ENCODE data around the gene SLC7A8.

SLC7A8 gene

DNA sequence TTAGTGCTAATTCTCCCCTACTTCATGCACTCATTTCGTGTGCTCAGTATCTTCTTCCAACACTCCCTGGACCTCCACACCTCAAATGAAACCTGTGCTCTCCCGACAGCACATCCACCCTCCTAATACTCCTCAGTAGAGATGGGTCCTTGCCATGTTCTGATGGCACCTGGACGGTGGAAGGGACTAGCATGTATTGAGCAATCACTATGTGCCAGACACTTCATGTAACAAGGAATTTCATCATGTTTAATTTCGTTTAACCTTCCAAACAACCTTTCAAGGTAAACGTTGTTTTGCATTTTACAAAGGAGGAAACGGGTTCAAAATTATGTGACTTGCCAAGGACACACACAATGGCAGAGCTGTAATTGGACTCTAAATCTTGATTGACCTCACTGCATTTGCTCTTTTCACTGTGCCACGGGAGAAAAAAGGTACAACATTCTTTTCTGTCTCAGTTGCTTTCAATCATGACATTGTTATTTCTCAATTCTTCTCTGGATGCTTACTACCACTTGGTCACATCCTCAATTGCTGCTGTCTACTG is 12.2 kb upstream of the SLC7A8 start:
- TF ChIP-seq EP300 (IDR thresholded peaks at IDR 0.05; ENCODE audit: borderline replicate concordance), result no peak
- TF ChIP-seq, protein P1, sequence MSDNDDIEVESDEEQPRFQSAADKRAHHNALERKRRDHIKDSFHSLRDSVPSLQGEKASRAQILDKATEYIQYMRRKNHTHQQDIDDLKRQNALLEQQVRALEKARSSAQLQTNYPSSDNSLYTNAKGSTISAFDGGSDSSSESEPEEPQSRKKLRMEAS (IDR thresholded peaks at IDR 0.05), result no peak
- TF ChIP-seq, protein P2, sequence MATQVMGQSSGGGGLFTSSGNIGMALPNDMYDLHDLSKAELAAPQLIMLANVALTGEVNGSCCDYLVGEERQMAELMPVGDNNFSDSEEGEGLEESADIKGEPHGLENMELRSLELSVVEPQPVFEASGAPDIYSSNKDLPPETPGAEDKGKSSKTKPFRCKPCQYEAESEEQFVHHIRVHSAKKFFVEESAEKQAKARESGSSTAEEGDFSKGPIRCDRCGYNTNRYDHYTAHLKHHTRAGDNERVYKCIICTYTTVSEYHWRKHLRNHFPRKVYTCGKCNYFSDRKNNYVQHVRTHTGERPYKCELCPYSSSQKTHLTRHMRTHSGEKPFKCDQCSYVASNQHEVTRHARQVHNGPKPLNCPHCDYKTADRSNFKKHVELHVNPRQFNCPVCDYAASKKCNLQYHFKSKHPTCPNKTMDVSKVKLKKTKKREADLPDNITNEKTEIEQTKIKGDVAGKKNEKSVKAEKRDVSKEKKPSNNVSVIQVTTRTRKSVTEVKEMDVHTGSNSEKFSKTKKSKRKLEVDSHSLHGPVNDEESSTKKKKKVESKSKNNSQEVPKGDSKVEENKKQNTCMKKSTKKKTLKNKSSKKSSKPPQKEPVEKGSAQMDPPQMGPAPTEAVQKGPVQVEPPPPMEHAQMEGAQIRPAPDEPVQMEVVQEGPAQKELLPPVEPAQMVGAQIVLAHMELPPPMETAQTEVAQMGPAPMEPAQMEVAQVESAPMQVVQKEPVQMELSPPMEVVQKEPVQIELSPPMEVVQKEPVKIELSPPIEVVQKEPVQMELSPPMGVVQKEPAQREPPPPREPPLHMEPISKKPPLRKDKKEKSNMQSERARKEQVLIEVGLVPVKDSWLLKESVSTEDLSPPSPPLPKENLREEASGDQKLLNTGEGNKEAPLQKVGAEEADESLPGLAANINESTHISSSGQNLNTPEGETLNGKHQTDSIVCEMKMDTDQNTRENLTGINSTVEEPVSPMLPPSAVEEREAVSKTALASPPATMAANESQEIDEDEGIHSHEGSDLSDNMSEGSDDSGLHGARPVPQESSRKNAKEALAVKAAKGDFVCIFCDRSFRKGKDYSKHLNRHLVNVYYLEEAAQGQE (IDR thresholded peaks at IDR 0.05; ENCODE audit: low read depth), result no peak
- TF ChIP-seq, protein P3, sequence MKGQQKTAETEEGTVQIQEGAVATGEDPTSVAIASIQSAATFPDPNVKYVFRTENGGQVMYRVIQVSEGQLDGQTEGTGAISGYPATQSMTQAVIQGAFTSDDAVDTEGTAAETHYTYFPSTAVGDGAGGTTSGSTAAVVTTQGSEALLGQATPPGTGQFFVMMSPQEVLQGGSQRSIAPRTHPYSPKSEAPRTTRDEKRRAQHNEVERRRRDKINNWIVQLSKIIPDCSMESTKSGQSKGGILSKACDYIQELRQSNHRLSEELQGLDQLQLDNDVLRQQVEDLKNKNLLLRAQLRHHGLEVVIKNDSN (IDR thresholded peaks at IDR 0.05), result no peak
- no peak for TF ChIP-seq RAD21 (IDR thresholded peaks at IDR 0.05; ENCODE audit: low read depth)
- TF ChIP-seq NFIC (IDR thresholded peaks at IDR 0.05), result no peak
- no peak for TF ChIP-seq YY1 (IDR thresholded peaks at IDR 0.05; ENCODE audit: low read depth)
- TF ChIP-seq CREB1 (IDR thresholded peaks at IDR 0.05; ENCODE audit: low read depth), result no peak
- TF ChIP-seq EGR1 (IDR thresholded peaks at IDR 0.05), result no peak
- no peak for TF ChIP-seq TCF12 (IDR thresholded peaks at IDR 0.05; ENCODE audit: low read depth)
- no peak for TF ChIP-seq TAF1 (IDR thresholded peaks at IDR 0.05; ENCODE audit: low read depth)
- no peak for TF ChIP-seq FOXM1 (IDR thresholded peaks at IDR 0.05; ENCODE audit: borderline replicate concordance, low read depth)
- no peak for TF ChIP-seq ZBTB7A (IDR thresholded peaks at IDR 0.05; ENCODE audit: low read depth)
- no peak for TF ChIP-seq TEAD4 (IDR thresholded peaks at IDR 0.05)
- TF ChIP-seq CEBPB (IDR thresholded peaks at IDR 0.05), result no peak

DNA sequence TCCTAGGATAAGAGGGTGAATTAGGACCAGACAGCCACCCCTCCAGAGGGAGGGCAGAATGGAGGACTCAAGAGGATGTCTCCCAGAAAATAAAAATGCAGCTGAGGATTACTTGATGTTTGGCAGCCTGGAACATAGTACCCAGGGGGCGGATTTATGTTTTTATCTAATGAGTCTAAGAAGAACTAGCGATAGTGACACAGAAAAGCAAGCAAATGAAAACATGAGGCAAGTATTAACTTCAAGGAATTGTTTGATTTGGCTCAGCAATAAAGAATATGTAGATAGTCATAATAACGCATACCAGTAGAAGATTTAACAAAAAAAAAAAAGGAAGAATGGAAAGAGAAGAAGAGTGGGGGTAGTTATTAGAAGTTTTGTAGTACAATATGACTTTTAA is 10.0 kb upstream of the SLC7A8 start:
- TF ChIP-seq, protein P3 (IDR thresholded peaks at IDR 0.05), result no peak
- no peak for TF ChIP-seq CREB1 (IDR thresholded peaks at IDR 0.05; ENCODE audit: low read depth)
- no peak for TF ChIP-seq NFIC (IDR thresholded peaks at IDR 0.05)
- no peak for TF ChIP-seq TAF1 (IDR thresholded peaks at IDR 0.05; ENCODE audit: low read depth)
- TF ChIP-seq, protein P1 (IDR thresholded peaks at IDR 0.05), result no peak
- TF ChIP-seq RAD21 (IDR thresholded peaks at IDR 0.05; ENCODE audit: low read depth), result no peak
- TF ChIP-seq YY1 (IDR thresholded peaks at IDR 0.05; ENCODE audit: low read depth), result no peak
- TF ChIP-seq TCF12 (IDR thresholded peaks at IDR 0.05; ENCODE audit: low read depth), result no peak
- TF ChIP-seq EP300 (IDR thresholded peaks at IDR 0.05; ENCODE audit: borderline replicate concordance), result no peak

DNA sequence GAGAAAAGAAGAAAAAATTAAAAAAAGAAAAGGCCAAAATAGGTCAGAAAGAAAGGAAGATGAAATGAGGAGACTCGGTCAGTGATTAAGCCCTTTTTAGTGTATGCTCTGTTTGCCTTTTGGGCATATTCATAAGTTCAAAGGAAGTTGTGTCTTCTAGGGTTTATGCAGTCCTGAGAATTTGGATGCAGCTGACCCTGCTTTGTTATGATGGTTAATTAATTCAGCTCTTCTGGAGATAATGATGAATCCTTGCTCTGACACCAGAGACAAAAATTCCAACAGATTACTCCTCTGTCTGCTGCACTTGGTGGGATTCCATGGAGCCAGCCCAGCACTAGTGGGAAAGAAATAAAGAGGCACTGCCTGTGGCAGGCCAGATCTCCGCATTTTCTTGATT is 4.5 kb upstream of the SLC7A8 start:
- TF ChIP-seq, protein P1 (IDR thresholded peaks at IDR 0.05), result no peak
- TF ChIP-seq TCF12 (IDR thresholded peaks at IDR 0.05; ENCODE audit: low read depth) (no peak), YY1 (IDR thresholded peaks at IDR 0.05; ENCODE audit: low read depth) (no peak), EGR1 (IDR thresholded peaks at IDR 0.05) (no peak), CEBPB (IDR thresholded peaks at IDR 0.05) (no peak), FOXM1 (IDR thresholded peaks at IDR 0.05; ENCODE audit: borderline replicate concordance, low read depth) (no peak), EP300 (IDR thresholded peaks at IDR 0.05; ENCODE audit: borderline replicate concordance) (no peak), TAF1 (IDR thresholded peaks at IDR 0.05; ENCODE audit: low read depth) (no peak), ZBTB7A (IDR thresholded peaks at IDR 0.05; ENCODE audit: low read depth) (no peak), CREB1 (IDR thresholded peaks at IDR 0.05; ENCODE audit: low read depth) (no peak), RAD21 (IDR thresholded peaks at IDR 0.05; ENCODE audit: low read depth) (no peak)
- TF ChIP-seq, protein P2 (IDR thresholded peaks at IDR 0.05; ENCODE audit: low read depth), result no peak
- TF ChIP-seq, protein P3 (IDR thresholded peaks at IDR 0.05), result no peak

DNA sequence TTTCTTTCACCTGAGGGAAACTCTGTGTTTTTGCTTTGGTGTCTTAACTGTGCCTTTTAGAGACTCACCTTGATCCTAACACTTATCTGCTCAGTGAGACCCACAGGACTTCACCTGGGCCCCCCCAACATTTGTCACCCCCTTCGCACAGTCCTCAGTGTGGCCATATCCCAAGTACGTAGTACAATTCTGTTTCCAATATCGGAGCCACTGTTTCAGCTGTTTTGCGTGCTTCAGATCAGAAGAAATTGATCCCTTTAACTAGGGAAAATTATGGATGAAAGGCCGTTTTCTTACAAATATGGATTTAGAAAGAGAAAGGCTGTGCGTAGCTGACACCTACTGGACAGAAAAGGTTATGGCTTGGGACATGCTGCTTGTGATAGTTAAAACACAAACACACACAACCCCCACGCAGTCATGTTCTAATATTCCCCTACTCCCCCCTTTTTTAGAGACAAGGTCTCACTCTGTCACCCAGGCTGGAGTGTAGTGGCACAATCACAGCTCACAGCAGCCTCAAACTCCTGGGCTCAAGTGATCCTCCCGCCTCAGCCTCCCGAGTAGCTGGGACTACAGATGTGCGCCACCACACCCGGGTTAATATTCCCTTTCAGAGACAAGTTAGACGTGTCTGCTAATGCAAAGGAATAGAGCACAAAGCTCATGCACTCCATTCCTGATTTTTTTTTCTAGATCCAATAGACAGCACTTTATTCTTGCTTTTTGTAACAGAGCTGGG is 3.6 kb upstream of the SLC7A8 start:
- TF ChIP-seq EGR1 (IDR thresholded peaks at IDR 0.05), result no peak
- TF ChIP-seq TCF12 (IDR thresholded peaks at IDR 0.05; ENCODE audit: low read depth), result no peak
- no peak for TF ChIP-seq TEAD4 (IDR thresholded peaks at IDR 0.05)
- TF ChIP-seq RAD21 (IDR thresholded peaks at IDR 0.05; ENCODE audit: low read depth), result peak; percentile 94
- no peak for TF ChIP-seq NFIC (IDR thresholded peaks at IDR 0.05)

DNA sequence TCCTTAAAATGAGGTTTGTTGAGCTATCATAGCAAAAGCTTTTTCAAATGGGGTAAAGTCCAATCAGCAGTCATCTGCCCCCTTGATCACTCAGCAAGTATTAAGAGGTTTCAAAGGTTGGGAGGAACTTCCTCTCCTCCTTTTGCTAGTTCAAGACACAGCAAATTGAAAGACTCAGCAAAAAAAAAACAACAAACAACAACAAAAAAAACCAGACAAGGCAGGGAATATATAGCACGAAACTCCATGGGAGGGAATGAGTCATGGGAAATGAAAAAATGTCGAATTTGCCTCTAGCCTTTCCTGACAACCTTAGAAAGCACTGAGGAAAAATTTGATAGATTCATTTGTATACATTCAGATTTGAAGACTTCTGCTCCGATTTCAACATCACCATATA is 1.6 kb upstream of the SLC7A8 start:
- no peak for TF ChIP-seq EGR1 (IDR thresholded peaks at IDR 0.05)
- TF ChIP-seq TEAD4 (IDR thresholded peaks at IDR 0.05), result no peak
- TF ChIP-seq, protein P2 (IDR thresholded peaks at IDR 0.05; ENCODE audit: low read depth), result no peak
- no peak for TF ChIP-seq YY1 (IDR thresholded peaks at IDR 0.05; ENCODE audit: low read depth)
- TF ChIP-seq ZBTB7A (IDR thresholded peaks at IDR 0.05; ENCODE audit: low read depth), result no peak
- no peak for TF ChIP-seq TCF12 (IDR thresholded peaks at IDR 0.05; ENCODE audit: low read depth)
- no peak for TF ChIP-seq CREB1 (IDR thresholded peaks at IDR 0.05; ENCODE audit: low read depth)
- TF ChIP-seq NFIC (IDR thresholded peaks at IDR 0.05), result no peak
- TF ChIP-seq, protein P3 (IDR thresholded peaks at IDR 0.05), result no peak
- TF ChIP-seq RAD21 (IDR thresholded peaks at IDR 0.05; ENCODE audit: low read depth), result no peak

Measured in Ishikawa (cell line).